ENCODE data around the gene DMD. TPM values are rescaled to one million over a fixed set of nuclear protein-coding genes. Genes with fewer than 3 reads are reported as not detected.

DMD gene
- total and polyA plus RNA-seq, 2 of the 8 experiments (the other 6 are each of a cell fraction or from before 2014, with no cell fraction given): 4.8 to 7.4 TPM

DNA sequence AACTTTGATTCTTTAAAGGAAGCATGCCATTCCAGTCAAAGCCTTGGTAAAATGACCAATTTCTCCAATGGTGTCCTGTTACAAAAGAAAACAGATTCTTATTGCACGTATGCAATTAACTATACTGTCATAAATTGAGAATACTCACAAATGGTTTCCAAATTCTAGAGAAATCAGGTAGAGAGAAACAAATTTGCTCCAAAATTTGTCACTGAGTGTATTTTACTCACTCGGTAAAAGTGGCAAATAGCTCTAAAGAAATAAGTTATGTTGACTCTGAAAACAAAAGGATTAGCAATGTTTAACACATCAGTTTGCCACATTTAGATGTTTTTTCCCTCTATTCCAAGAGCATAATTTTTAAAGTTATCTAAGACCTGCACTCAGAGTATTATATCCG lies 133.1 kb downstream of the DMD start:
- Histone ChIP-seq H3K27me3 (replicated peaks in 1 of 4; ENCODE audit: control insufficient read depth in 3 of 4, extremely low read depth in 1 of 4, insufficient read depth in 3 of 4, low read length in 3 of 4) (no peaks in the 10 kb centered on the region), H3K56ac (replicated peaks; ENCODE audit: insufficient read length, low read depth, low read length) (no peak overlapping the region), H4K8ac (ENCODE audit: extremely low read depth, insufficient read depth, low read length) (no peak overlapping the region), H2BK15ac (ENCODE audit: low read length) (no peak overlapping the region), H3K14ac (ENCODE audit: insufficient read length) (no peak overlapping the region), H3K23ac (ENCODE audit: insufficient read length) (no peak overlapping the region), H2BK12ac (ENCODE audit: low read depth, low read length) (no peak overlapping the region), H4K5ac (ENCODE audit: insufficient read length, low read depth, low read length) (no peak overlapping the region), H2BK5ac (ENCODE audit: low read depth, low read length) (no peak overlapping the region), H3K23me2 (ENCODE audit: low read depth, low read length) (no peaks in the 10 kb centered on the region), H3K18ac (ENCODE audit: extremely low read depth, low read length) (no peak overlapping the region), H2BK20ac (ENCODE audit: low read length) (no peak overlapping the region), H4K20me1 (replicated peaks in 1 of 2; ENCODE audit: control insufficient read depth in 1 of 2, insufficient read depth in 2 of 2, low read length in 2 of 2) (no peaks in the 10 kb centered on the region), H3K4me1 (replicated peaks in 1 of 4; ENCODE audit: control insufficient read depth in 3 of 4, insufficient read depth in 4 of 4, low read length in 3 of 4) (no peaks in the 10 kb centered on the region), H3K79me1 (ENCODE audit: low read depth, low read length) (no peaks in the 10 kb centered on the region), H3K4me2 (ENCODE audit: insufficient read depth in 1 of 2, low read depth in 2 of 2, low read length in 2 of 2) (no peak overlapping the region), H3K4ac (replicated peaks; ENCODE audit: insufficient read length, low read depth, low read length) (no peak overlapping the region), H2AK5ac (ENCODE audit: low read depth, low read length) (no peak overlapping the region), H3K9me3 (ENCODE audit: insufficient read depth in 2 of 2, low read depth in 1 of 2, low read length in 1 of 2) (no peaks in the 10 kb centered on the region), H2AFZ (ENCODE audit: low read length) (no peak overlapping the region), H3K36me3 (ENCODE audit: control insufficient read depth in 2 of 4, insufficient read depth in 4 of 4, low read length in 3 of 4) (no peaks in the 10 kb centered on the region), H4K91ac (replicated peaks; ENCODE audit: insufficient read length, low read length) (no peak overlapping the region), H3K79me2 (ENCODE audit: control insufficient read depth in 1 of 2, insufficient read depth in 2 of 2, low read length in 2 of 2) (no peaks in the 10 kb centered on the region), H3K4me3 (ENCODE audit: extremely low read depth in 1 of 4, insufficient read depth in 2 of 4, low read depth in 3 of 4, low read length in 4 of 4) (no peak overlapping the region), H3K27ac (ENCODE audit: low read depth, low read length) (no peak overlapping the region), H3K9ac (replicated peaks in 1 of 4; ENCODE audit: extremely low read depth in 1 of 4, low read depth in 3 of 4, low read length in 3 of 4) (no peak overlapping the region), H2BK120ac (replicated peaks; ENCODE audit: low read depth, low read length) (no peak overlapping the region)
- POLR2A ChIA-PET (ENCODE audit: partially characterized antibody): no interaction called here
- no peak for FAIRE-seq
- WGBS, 2 experiments (ENCODE audit: extremely low coverage in 1 of 2, insufficient coverage in 1 of 2, insufficient read length in 1 of 2, insufficient replicate concordance in 2 of 2, low coverage in 1 of 2, low lambda C conversion rate in 2 of 2, missing lambda C conversion rate in 1 of 2): 86% methylated on average over 3 of the region's 3 CpGs; no CpG with 5 or more reads in 1 of the 2 experiments
- no peak for TF ChIP-seq JUND (IDR thresholded peaks at IDR 0.05; ENCODE audit: low read length)
- no peak for TF ChIP-seq HDAC6 (IDR thresholded peaks at IDR 0.05; ENCODE audit: low read depth, low read length)
- no peak for TF ChIP-seq NRF1 (IDR thresholded peaks at IDR 0.05; ENCODE audit: low read depth, low read length)
- TF ChIP-seq CHD1 (IDR thresholded peaks at IDR 0.05; ENCODE audit: low read depth, low read length): no peak
- no peak for TF ChIP-seq RAD21 (IDR thresholded peaks at IDR 0.05 in 1 of 2, conservative IDR thresholded peaks at IDR 0.05 in 1 of 2; ENCODE audit: low read depth in 2 of 2, low read length in 2 of 2)
- no peak for TF ChIP-seq CBX8 (IDR thresholded peaks at IDR 0.05; ENCODE audit: borderline replicate concordance, low read depth, low read length)
- TF ChIP-seq ZNF274 (IDR thresholded peaks at IDR 0.05; ENCODE audit: borderline replicate concordance, extremely low read depth, low read length): no peak
- TF ChIP-seq, protein P1, sequence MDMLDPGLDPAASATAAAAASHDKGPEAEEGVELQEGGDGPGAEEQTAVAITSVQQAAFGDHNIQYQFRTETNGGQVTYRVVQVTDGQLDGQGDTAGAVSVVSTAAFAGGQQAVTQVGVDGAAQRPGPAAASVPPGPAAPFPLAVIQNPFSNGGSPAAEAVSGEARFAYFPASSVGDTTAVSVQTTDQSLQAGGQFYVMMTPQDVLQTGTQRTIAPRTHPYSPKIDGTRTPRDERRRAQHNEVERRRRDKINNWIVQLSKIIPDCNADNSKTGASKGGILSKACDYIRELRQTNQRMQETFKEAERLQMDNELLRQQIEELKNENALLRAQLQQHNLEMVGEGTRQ (IDR thresholded peaks at IDR 0.05; ENCODE audit: low read length): no peak
- CTCF ChIA-PET (ENCODE audit: partially characterized antibody): no interaction called here
- no peak for DNase-seq (ENCODE audit: low read depth in 1 of 2, low spot score in 2 of 2)

Data from H1 (cell line).